Neural progenitor cell (in vitro differentiated cells): ENCODE results near the gene TUBB8. TPM values are rescaled to one million over a fixed set of nuclear protein-coding genes. Genes with fewer than 3 reads are reported as not detected.

Experiments
- DNase-seq: peaks from one replicate; pipeline ENCODE4 v3.0.0-alpha.2; 2016; ENCODE audit warnings: low spot score
- H2AFZ ChIP-seq: fragments of 200-600 bp; sonication (generic); replicated peaks from 2 replicates; pipeline ENCODE4 v1.6.1; 2016; ENCODE audit warnings: antibody characterized with exemption
- H3F3A ChIP-seq: fragments of 200-600 bp; sonication (generic); 2 replicates; pipeline ENCODE4 v1.6.1; 2016; ENCODE audit warnings: antibody characterized with exemption, low read depth
- H3K27ac ChIP-seq: fragments of 200-600 bp; sonication (generic); 2 replicates; pipeline ENCODE4 v1.5.1; 2016; ENCODE audit warnings: mild to moderate bottlenecking
- H3K27me3 ChIP-seq: fragments of 200-600 bp; sonication (generic); 2 replicates; pipeline ENCODE4 v1.6.1; 2016; ENCODE audit warnings: mild to moderate bottlenecking, moderate library complexity
- H3K36me3 ChIP-seq: fragments of 200-600 bp; sonication (generic); 2 replicates; pipeline ENCODE4 v1.5.1; 2016
- H3K4me1 ChIP-seq: fragments of 200-600 bp; sonication (generic); 2 replicates; pipeline ENCODE4 v1.6.1; 2016; ENCODE audit warnings: mixed run types
- H3K4me2 ChIP-seq: fragments of 200-600 bp; sonication (generic); 2 replicates; pipeline ENCODE4 v1.6.1; 2016
- H3K4me3 ChIP-seq: fragments of 200-600 bp; sonication (generic); 2 replicates; pipeline ENCODE4 v1.5.1; 2016
- H3K79me2 ChIP-seq: fragments of 200-600 bp; sonication (generic); 2 replicates; pipeline ENCODE4 v1.6.1; 2016; ENCODE audit warnings: low read depth
- H3K9ac ChIP-seq: fragments of 200-600 bp; sonication (generic); 2 replicates; pipeline ENCODE4 v1.6.1; 2016
- H3K9me3 ChIP-seq: fragments of 200-600 bp; sonication (generic); 2 replicates; pipeline ENCODE4 v1.5.1; 2016; ENCODE audit warnings: low read depth
- H4K20me1 ChIP-seq: fragments of 200-600 bp; sonication (generic); 2 replicates; pipeline ENCODE4 v1.6.1; 2016; ENCODE audit warnings: low read depth
- H3K27ac Mint-ChIP-seq: 3 replicates; pipeline ENCODE4 v1.8.0; 2021; ENCODE audit warnings: mixed read lengths
- H3K27me3 Mint-ChIP-seq: 2 replicates; pipeline ENCODE4 v1.8.0; 2022; ENCODE audit warnings: low read depth, mild to moderate bottlenecking, inconsistent platforms, moderate library complexity, mixed read lengths; ENCODE audit not compliant: insufficient read depth
- H3K36me3 Mint-ChIP-seq: 3 replicates; pipeline ENCODE4 v1.8.0; 2021; ENCODE audit warnings: mixed read lengths
- H3K4me1 Mint-ChIP-seq: 3 replicates; pipeline ENCODE4 v1.8.0; 2021; ENCODE audit warnings: mixed read lengths
- H3K4me3 Mint-ChIP-seq: 3 replicates; pipeline ENCODE4 v1.8.0; 2021; ENCODE audit warnings: mild to moderate bottlenecking, moderate library complexity, mixed read lengths
- H3K9me3 Mint-ChIP-seq: 3 replicates; pipeline ENCODE4 v1.8.0; 2020; ENCODE audit warnings: mixed read lengths
- CTCF ChIP-seq: fragments of 200-600 bp; sonication (generic); IDR thresholded peaks from 2 replicates; pipeline ENCODE4 v1.5.1; 2017; ENCODE audit warnings: antibody characterized with exemption, mild to moderate bottlenecking
- EZH2 ChIP-seq: fragments of 200-600 bp; sonication (generic); IDR thresholded peaks from 2 replicates; pipeline ENCODE4 v1.6.1; 2017; ENCODE audit warnings: antibody characterized with exemption, mild to moderate bottlenecking, moderate library complexity
- EZH2phosphoT487 ChIP-seq: fragments of 200-600 bp; sonication (generic); IDR thresholded peaks from 2 replicates; pipeline ENCODE4 v1.6.1; 2017; ENCODE audit warnings: antibody characterized with exemption
- total RNA-seq: library from RNA; depleted of rRNA; stranded (reverse); fragments of >200 nt; gene quantifications from 2 replicates; pipeline ENCODE4 v1.2.3, GENCODE V29; 2015; ENCODE audit warnings: low replicate concordance

Gene TUBB8
- total RNA-seq, 1 donor from 2014 or later = 4.3 TPM

- Mint-ChIP-seq H3K4me3 (no peak overlapping the region), H3K27ac (no peak overlapping the region), H3K27me3 (peaks cover 6% of the 10 kb centered on the region), H3K4me1 (peaks cover 3% of the 10 kb centered on the region), H3K36me3 (no peaks in the 10 kb centered on the region), H3K9me3 (no peaks in the 10 kb centered on the region)
- Histone ChIP-seq H4K20me1 (no peaks in the 10 kb centered on the region), H3K4me1 (no peaks in the 10 kb centered on the region), H3K27ac (no peak overlapping the region), H3K4me3 (no peak overlapping the region), H3K79me2 (no peaks in the 10 kb centered on the region), H3K9me3 (no peaks in the 10 kb centered on the region), H3F3A (no peaks in the 10 kb centered on the region), H3K9ac (no peak overlapping the region), H3K27me3 (no peaks in the 10 kb centered on the region), H3K36me3 (no peaks in the 10 kb centered on the region), H2AFZ (no peak overlapping the region), H3K4me2 (no peak overlapping the region)
- DNase-seq = no peak
- TF ChIP-seq EZH2phosphoT487 (no peak), CTCF (no peak), EZH2 (no peak)
These were observed 34.9 kb upstream of the TUBB8 start for GRCh38 chr10:83930-84530.

GRCh38 chr10:80477-81105 lies 31.5 kb upstream of the TUBB8 start:
- H2AFZ ChIP-seq = no peak overlapping the region
- no peaks in the 10 kb centered on the region for H3K9me3 ChIP-seq
- no peak overlapping the region for H3K27ac ChIP-seq
- H4K20me1 ChIP-seq = no peaks in the 10 kb centered on the region
- no peaks in the 10 kb centered on the region for H3K36me3 ChIP-seq
- H3K27me3 ChIP-seq = peaks cover 15% of the 10 kb centered on the region
- no peak overlapping the region for H3K27ac Mint-ChIP-seq
- no peak for DNase-seq
- no peak overlapping the region for H3K4me3 ChIP-seq
- H3K4me3 Mint-ChIP-seq = no peak overlapping the region
- no peak overlapping the region for H3K9ac ChIP-seq
- TF ChIP-seq EZH2 = no peak
- TF ChIP-seq CTCF = no peak
- TF ChIP-seq EZH2phosphoT487 = no peak
- no peaks in the 10 kb centered on the region for H3K9me3 Mint-ChIP-seq
- H3K79me2 ChIP-seq = no peaks in the 10 kb centered on the region
- H3K36me3 Mint-ChIP-seq = no peaks in the 10 kb centered on the region
- peaks cover 3% of the 10 kb centered on the region for H3K4me1 Mint-ChIP-seq
- H3K4me2 ChIP-seq = no peak overlapping the region
- peaks cover 12% of the 10 kb centered on the region for H3K27me3 Mint-ChIP-seq
- H3K4me1 ChIP-seq = no peaks in the 10 kb centered on the region
- H3F3A ChIP-seq = no peaks in the 10 kb centered on the region

- Mint-ChIP-seq H3K4me3 (no peak overlapping the region), H3K9me3 (no peaks in the 10 kb centered on the region), H3K27me3 (peaks cover 12% of the 10 kb centered on the region), H3K36me3 (no peaks in the 10 kb centered on the region), H3K4me1 (peaks cover 3% of the 10 kb centered on the region), H3K27ac (no peak overlapping the region)
- TF ChIP-seq EZH2 (no peak), CTCF (no peak), EZH2phosphoT487 (no peak)
- Histone ChIP-seq H3K27ac (no peak overlapping the region), H3K4me3 (no peak overlapping the region), H3K4me2 (no peak overlapping the region), H3F3A (no peaks in the 10 kb centered on the region), H3K79me2 (no peaks in the 10 kb centered on the region), H4K20me1 (no peaks in the 10 kb centered on the region), H3K27me3 (peaks cover 23% of the 10 kb centered on the region), H3K9ac (no peak overlapping the region), H3K9me3 (no peaks in the 10 kb centered on the region), H3K4me1 (no peaks in the 10 kb centered on the region), H2AFZ (no peak overlapping the region), H3K36me3 (no peaks in the 10 kb centered on the region)
- DNase-seq = no peak
These were observed 30.6 kb upstream of the TUBB8 start for GRCh38 chr10:79532-80215.
